COR-L47 (cell line): ENCODE results near the gene CDH11.

Experiments
- DNase-seq: peaks from one replicate; lab custom pipeline; 2025; lab: John Stamatoyannopoulos, UW

Gene CDH11

DNA sequence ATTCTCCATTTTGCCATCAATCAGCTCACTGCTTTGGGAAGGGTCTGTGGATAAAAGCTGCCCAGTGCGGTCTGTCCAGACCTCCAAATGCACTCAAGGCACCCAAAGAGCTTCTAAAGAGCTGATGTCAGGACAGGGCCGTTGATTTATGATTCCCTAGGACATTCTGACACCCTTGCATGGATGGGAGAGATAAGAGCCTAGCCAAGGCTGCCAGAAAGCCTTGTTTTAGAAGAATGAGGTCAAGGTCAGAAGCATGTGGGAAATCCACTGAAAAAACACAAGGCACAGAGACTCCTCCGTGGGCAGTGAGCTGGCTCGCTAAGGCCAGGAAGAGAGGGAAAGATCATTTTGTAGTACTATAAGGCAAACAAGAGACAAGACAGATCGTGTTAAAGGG lies 214.0 kb downstream of the CDH11 start:
- DNase-seq = no peak

DNA sequence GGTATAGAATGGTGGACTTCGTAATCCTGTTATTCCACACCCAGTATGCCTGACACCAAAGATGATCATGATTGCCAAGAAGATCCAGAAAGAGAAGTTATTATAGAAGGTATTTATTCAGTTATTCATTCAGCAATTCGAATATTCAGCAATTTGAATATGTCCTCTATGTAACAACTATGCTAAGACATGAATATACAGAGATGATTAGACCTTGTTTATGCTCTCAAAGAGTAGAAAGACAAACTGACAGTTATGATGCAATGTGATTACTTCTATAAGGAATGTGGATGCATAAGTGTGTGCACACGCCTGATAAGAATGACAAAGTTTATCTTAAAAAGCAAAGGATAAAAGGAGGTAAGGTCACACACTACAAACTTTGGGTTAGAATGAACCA lies 218.1 kb downstream of the CDH11 start:
- DNase-seq = no peak

DNA sequence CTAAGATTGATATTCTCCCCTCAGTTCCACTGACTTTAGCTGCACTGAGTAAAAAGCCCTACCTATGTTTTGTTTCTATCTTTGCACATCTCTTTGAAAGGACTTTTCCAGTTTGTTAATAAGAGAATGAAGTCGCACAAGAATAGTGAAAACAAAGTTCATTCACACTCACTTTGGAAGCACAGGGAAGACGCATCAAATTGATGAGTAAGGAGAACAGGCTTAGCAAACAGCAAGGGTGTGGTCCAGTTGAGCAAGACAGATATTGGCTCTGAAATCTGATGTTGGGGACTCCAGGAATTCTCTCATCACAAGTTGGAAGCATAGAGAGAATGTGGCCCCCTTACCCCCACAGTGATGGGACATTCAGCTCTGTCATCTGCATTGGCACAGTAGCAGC lies 221.3 kb downstream of the CDH11 start:
- no peak for DNase-seq

DNA sequence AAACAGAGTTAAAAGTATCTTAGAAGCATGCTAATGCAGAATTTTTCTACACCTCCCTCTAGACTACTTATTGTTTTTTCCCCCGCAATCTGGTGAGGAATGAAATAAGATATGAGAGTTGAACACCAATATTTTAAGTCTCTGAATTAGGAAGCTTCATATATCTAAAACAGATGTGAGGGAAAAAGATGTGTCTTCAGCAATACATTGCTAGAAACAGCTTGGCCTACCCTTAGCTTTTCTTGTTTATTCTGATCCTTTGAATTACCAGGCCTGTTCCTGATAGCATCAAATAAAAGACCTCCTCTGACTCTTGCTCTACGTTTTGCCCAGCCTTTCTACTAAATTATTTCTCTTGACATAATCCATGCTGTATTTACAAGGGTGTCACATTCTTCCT lies 221.8 kb downstream of the CDH11 start:
- DNase-seq = no peak

DNA sequence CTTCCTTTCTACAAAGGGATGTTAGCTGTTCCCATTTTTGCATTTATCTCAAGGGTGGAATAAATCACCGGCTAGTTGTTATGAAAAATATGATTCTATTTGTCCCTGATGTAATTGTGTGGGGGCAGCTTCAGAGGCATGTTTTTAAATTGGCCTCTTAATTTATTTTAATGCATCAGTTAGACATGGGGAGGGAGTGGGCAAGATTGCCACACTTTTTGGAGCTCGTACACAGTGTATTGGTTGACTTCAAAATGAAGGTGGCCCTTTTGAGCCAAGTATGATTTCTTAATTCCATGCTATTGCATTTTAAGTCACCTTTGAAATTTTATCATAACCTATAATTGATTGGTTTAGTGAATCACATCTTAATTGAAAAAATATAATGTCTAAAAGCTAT lies 223.7 kb downstream of the CDH11 start:
- DNase-seq = no peak
